ENCODE measurements around the gene TTLL9. TPM values are rescaled to one million over a fixed set of nuclear protein-coding genes. Genes with fewer than 3 reads are reported as not detected.

Gene TTLL9
- total and polyA plus RNA-seq, 10 of the 15 experiments (the other 5 are each of a cell fraction or from before 2014, with no cell fraction given) = 0.03 to 0.77 (median 0.11) TPM; not detected in 2

- no peak for FAIRE-seq
- intact Hi-C loops (cut with micrococcal nuclease; ENCODE audit: unreplicated experiment) = no loop called here
- ChIA-PET CTCF (interaction anchor here (2.4 to 5.7 kb wide), 4 partner anchors 9 to 114 kb away, joined by 15 to 37 read pairs (median 24); partner anchors contain the start of gene PDRG1), POLR2A (no interaction called here), RAD21 (ENCODE audit: unreplicated experiment) (interaction anchor here (1.0 kb wide), 1 partner anchor 53 kb away, joined by 3 read pairs; no protein-coding TSS in a partner anchor), SMC1A (ENCODE audit: uncharacterized antibody, unreplicated experiment) (interaction anchor here (1.0 to 2.9 kb wide), 4 partner anchors 9 to 196 kb away, joined by 3 to 13 read pairs (median 4); no protein-coding TSS in a partner anchor)
- Histone ChIP-seq H3K79me2 (ENCODE audit: control insufficient read depth, insufficient read depth, low read length) (no peaks in the 10 kb centered on the region), H2AFZ (ENCODE audit: control insufficient read depth, low read depth, low read length) (no peak overlapping the region), H3K4me2 (ENCODE audit: control insufficient read depth, insufficient read depth) (no peak overlapping the region), H4K20me1 (ENCODE audit: control insufficient read depth, insufficient read depth) (no peaks in the 10 kb centered on the region), H3K9me3 (replicated peaks; ENCODE audit: control insufficient read depth, insufficient read depth, low read length) (no peaks in the 10 kb centered on the region), H3K9ac (ENCODE audit: control insufficient read depth, insufficient read depth, low read length) (no peak overlapping the region), H3K27ac (ENCODE audit: control insufficient read depth, insufficient read depth) (no peak overlapping the region), H3K4me3 (no peak overlapping the region), H3K36me3 (ENCODE audit: control insufficient read depth in 2 of 2, insufficient read depth in 2 of 2, low read length in 1 of 2) (no peaks in the 10 kb centered on the region), H3K27me3 (replicated peaks in 1 of 2; ENCODE audit: control insufficient read depth in 2 of 2, insufficient read depth in 2 of 2, low read length in 1 of 2) (no peaks in the 10 kb centered on the region), H3K4me1 (ENCODE audit: control insufficient read depth, insufficient read depth, low read length) (peaks cover 8% of the 10 kb centered on the region)
- DNase-seq (ENCODE audit: low read depth, low spot score) = no peak
- BruUV-seq (replicated peaks) = no TSS peak
- TF ChIP-seq POU2F2 (IDR thresholded peaks at IDR 0.05; ENCODE audit: borderline replicate concordance, low read depth, low read length) (no peak), PAX8 (IDR thresholded peaks at IDR 0.05) (no peak), SP1 (IDR thresholded peaks at IDR 0.05; ENCODE audit: low read depth, low read length) (no peak), FOXK2 (IDR thresholded peaks at IDR 0.05) (no peak), RFX5 (IDR thresholded peaks at IDR 0.05; ENCODE audit: low read depth, low read length) (no peak), E2F4 (IDR thresholded peaks at IDR 0.05; ENCODE audit: low read depth, low read length) (no peak), HSF1 (IDR thresholded peaks at IDR 0.05; ENCODE audit: low read depth, low read length) (no peak), NRF1 (conservative IDR thresholded peaks at IDR 0.05; ENCODE audit: low read depth, low read length) (no peak)
- in situ Hi-C loops (cut with MboI) = no loop called here
- no peak for ATAC-seq
- 56% methylated on average over 7 of the region's 9 CpGs for WGBS (ENCODE audit: insufficient coverage, insufficient replicate concordance, low lambda C conversion rate, missing lambda C conversion rate)
These were observed 31.7 kb upstream of the TTLL9 start for GRCh38 chr20:31838646-31839292.
